ENCODE measurements around the gene CEBPG.

DNA sequence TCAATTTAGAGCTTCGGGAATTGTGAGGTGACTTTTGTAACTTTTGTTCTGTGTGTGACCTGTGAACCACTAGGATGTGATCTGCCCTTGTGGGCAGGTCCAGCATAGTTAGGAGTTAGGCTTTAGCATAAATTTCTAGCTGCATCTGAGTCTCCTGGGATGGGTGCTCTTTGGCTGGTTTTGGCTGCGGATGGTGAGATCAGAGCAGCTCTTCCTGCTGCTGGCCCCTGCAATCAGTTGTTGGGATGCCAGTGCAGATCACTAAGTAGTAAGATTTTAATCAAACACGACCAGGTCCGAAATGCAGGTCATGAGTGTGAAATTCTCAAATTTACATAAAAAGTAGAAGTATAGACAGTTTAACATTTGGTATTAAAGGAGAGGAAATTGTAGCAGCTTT is 8.5 kb downstream of the CEBPG start:
- TF ChIP-seq, protein P1, sequence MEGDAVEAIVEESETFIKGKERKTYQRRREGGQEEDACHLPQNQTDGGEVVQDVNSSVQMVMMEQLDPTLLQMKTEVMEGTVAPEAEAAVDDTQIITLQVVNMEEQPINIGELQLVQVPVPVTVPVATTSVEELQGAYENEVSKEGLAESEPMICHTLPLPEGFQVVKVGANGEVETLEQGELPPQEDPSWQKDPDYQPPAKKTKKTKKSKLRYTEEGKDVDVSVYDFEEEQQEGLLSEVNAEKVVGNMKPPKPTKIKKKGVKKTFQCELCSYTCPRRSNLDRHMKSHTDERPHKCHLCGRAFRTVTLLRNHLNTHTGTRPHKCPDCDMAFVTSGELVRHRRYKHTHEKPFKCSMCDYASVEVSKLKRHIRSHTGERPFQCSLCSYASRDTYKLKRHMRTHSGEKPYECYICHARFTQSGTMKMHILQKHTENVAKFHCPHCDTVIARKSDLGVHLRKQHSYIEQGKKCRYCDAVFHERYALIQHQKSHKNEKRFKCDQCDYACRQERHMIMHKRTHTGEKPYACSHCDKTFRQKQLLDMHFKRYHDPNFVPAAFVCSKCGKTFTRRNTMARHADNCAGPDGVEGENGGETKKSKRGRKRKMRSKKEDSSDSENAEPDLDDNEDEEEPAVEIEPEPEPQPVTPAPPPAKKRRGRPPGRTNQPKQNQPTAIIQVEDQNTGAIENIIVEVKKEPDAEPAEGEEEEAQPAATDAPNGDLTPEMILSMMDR (IDR thresholded peaks at IDR 0.05; ENCODE audit: poor library complexity, severe bottlenecking), result no peak
- no peak for TF ChIP-seq MXI1 (conservative IDR thresholded peaks at IDR 0.05; ENCODE audit: poor library complexity, severe bottlenecking)
